Activated T-helper 2 cell treated with anti-CD3 and anti-CD28 coated beads, Interferon-gamma antibody, Interleukin-2, Interleukin-4, amounts not matched to agents 10 μg/mL and 5 μg/mL and 100 μg/mL, durations not matched to agents 14 hours and 24 hours and 36 hours (primary cell): ENCODE results near the gene DDRGK1. TPM values are rescaled to one million over a fixed set of nuclear protein-coding genes. Genes with fewer than 3 reads are reported as not detected.
"Not testable (repeated sequence)": the region's sequence is repeated elsewhere in the genome, so short reads cannot be mapped to it uniquely, and the experiment has no call there.

Experiments
- DNase-seq: peaks from one replicate; pipeline ENCODE4 v3.0.0; 2021; ENCODE audit warnings: low spot score
- H3K27ac Mint-ChIP-seq: one replicate; pipeline ENCODE4 v1.8.0; 2021; ENCODE audit warnings: mixed read lengths
- H3K27me3 Mint-ChIP-seq: one replicate; pipeline ENCODE4 v1.8.0; 2021; ENCODE audit warnings: low read depth, mixed read lengths
- H3K36me3 Mint-ChIP-seq: one replicate; pipeline ENCODE4 v1.8.0; 2021; ENCODE audit warnings: low read depth, mixed read lengths
- H3K4me1 Mint-ChIP-seq: one replicate; pipeline ENCODE4 v1.8.0; 2021; ENCODE audit warnings: low read depth, mixed read lengths
- H3K4me3 Mint-ChIP-seq: one replicate; pipeline ENCODE4 v1.8.0; 2021; ENCODE audit warnings: low read depth, mild to moderate bottlenecking, moderate library complexity, mixed read lengths
- H3K9me3 Mint-ChIP-seq: one replicate; pipeline ENCODE4 v1.8.0; 2021; ENCODE audit warnings: mixed read lengths
- intact Hi-C: fragments of 100-400 bp; cut with micrococcal nuclease; formaldehyde crosslinking; loops from one replicate; pipeline ENCODE4 v1.15.1; 2023
- total RNA-seq: library from RNA; stranded (reverse); gene quantifications from 2 replicates; pipeline ENCODE4 v1.2.3, GENCODE V29; 2022

DDRGK1 gene
- total RNA-seq, 1 donor from 2014 or later: 69.2 TPM

- no peaks in the 10 kb centered on the region for H3K9me3 Mint-ChIP-seq
- peaks cover 53% of the 10 kb centered on the region for H3K36me3 Mint-ChIP-seq
- no peak for DNase-seq
- H3K4me1 Mint-ChIP-seq: peaks cover 11% of the 10 kb centered on the region
- intact Hi-C loops: no loop called here
- no peaks in the 10 kb centered on the region for H3K27me3 Mint-ChIP-seq
- no peak overlapping the region for H3K4me3 Mint-ChIP-seq
- H3K27ac Mint-ChIP-seq: no peak overlapping the region
Observed at GRCh38 chr20:3199206-3199605, 5.3 kb downstream of the DDRGK1 start.

GRCh38 chr20:3195590-3196237 is 8.8 kb downstream of the DDRGK1 start:
- Mint-ChIP-seq H3K27me3 (no peaks in the 10 kb centered on the region), H3K4me3 (no peak overlapping the region), H3K9me3 (no peaks in the 10 kb centered on the region), H3K36me3 (peaks cover 74% of the 10 kb centered on the region), H3K4me1 (peaks cover 4% of the 10 kb centered on the region), H3K27ac (no peak overlapping the region)
- intact Hi-C loops: no loop called here
- no peak for DNase-seq

- Mint-ChIP-seq H3K9me3 (no peaks in the 10 kb centered on the region), H3K27ac (no peak overlapping the region), H3K4me1 (peaks cover 2% of the 10 kb centered on the region), H3K4me3 (no peak overlapping the region), H3K27me3 (no peaks in the 10 kb centered on the region), H3K36me3 (peaks cover 71% of the 10 kb centered on the region)
- DNase-seq: no peak
- intact Hi-C loops: no loop called here
Observed at GRCh38 chr20:3194617-3195280, 9.7 kb downstream of the DDRGK1 start.

GRCh38 chr20:3193806-3194616 is 10.5 kb downstream of the DDRGK1 start:
- Mint-ChIP-seq H3K4me3 (no peak overlapping the region), H3K27ac (no peak overlapping the region), H3K4me1 (peaks cover 2% of the 10 kb centered on the region), H3K9me3 (no peaks in the 10 kb centered on the region), H3K27me3 (no peaks in the 10 kb centered on the region), H3K36me3 (peaks cover 69% of the 10 kb centered on the region)
- intact Hi-C loops: no loop called here
- no peak for DNase-seq

- Mint-ChIP-seq H3K9me3 (no peaks in the 10 kb centered on the region), H3K36me3 (peaks cover 62% of the 10 kb centered on the region), H3K27me3 (no peaks in the 10 kb centered on the region), H3K27ac (no peak overlapping the region), H3K4me1 (peaks cover 2% of the 10 kb centered on the region), H3K4me3 (no peak overlapping the region)
- intact Hi-C loops: no loop called here
- no peak for DNase-seq
Observed at GRCh38 chr20:3192226-3193015, 12.1 kb downstream of the DDRGK1 start.

- DNase-seq: no peak
- H3K4me1 Mint-ChIP-seq: no peaks in the 10 kb centered on the region
- H3K9me3 Mint-ChIP-seq: no peaks in the 10 kb centered on the region
- no peak overlapping the region for H3K27ac Mint-ChIP-seq
- intact Hi-C loops: no loop called here
- no peaks in the 10 kb centered on the region for H3K27me3 Mint-ChIP-seq
- peaks cover 53% of the 10 kb centered on the region for H3K36me3 Mint-ChIP-seq
- no peak overlapping the region for H3K4me3 Mint-ChIP-seq
Observed at GRCh38 chr20:3190681-3191111, 13.8 kb downstream of the DDRGK1 start.

- Mint-ChIP-seq H3K27me3 (no peaks in the 10 kb centered on the region), H3K9me3 (no peaks in the 10 kb centered on the region), H3K4me1 (no peaks in the 10 kb centered on the region), H3K27ac (no peak overlapping the region), H3K4me3 (no peak overlapping the region), H3K36me3 (peaks cover 46% of the 10 kb centered on the region)
- intact Hi-C loops: no loop called here
- DNase-seq: no peak
Observed at GRCh38 chr20:3189561-3190131, 14.8 kb downstream of the DDRGK1 start.

GRCh38 chr20:3188823-3189413 is 15.6 kb downstream of the DDRGK1 start:
- no peaks in the 10 kb centered on the region for H3K4me1 Mint-ChIP-seq
- H3K27me3 Mint-ChIP-seq: no peaks in the 10 kb centered on the region
- H3K27ac Mint-ChIP-seq: no peak overlapping the region
- no peak for DNase-seq
- intact Hi-C loops: no loop called here
- no peak overlapping the region for H3K4me3 Mint-ChIP-seq
- H3K9me3 Mint-ChIP-seq: no peaks in the 10 kb centered on the region
- peaks cover 42% of the 10 kb centered on the region for H3K36me3 Mint-ChIP-seq

GRCh38 chr20:3187861-3188260 is 16.6 kb downstream of the DDRGK1 start:
- H3K9me3 Mint-ChIP-seq, H3K27ac Mint-ChIP-seq, intact Hi-C loops, DNase-seq, H3K4me3 Mint-ChIP-seq, H3K27me3 Mint-ChIP-seq, H3K4me1 Mint-ChIP-seq: not testable (repeated sequence)
- peaks cover 34% of the 10 kb centered on the region for H3K36me3 Mint-ChIP-seq

- Mint-ChIP-seq H3K4me3 (no peak overlapping the region), H3K4me1 (no peaks in the 10 kb centered on the region), H3K27me3 (no peaks in the 10 kb centered on the region), H3K36me3 (peaks cover 3% of the 10 kb centered on the region), H3K9me3 (no peaks in the 10 kb centered on the region), H3K27ac (no peak overlapping the region)
- intact Hi-C loops: no loop called here
- no peak for DNase-seq
Observed at GRCh38 chr20:3183896-3184612, 20.4 kb downstream of the DDRGK1 start.

GRCh38 chr20:3182429-3182828 is 22.1 kb downstream of the DDRGK1 start:
- H3K4me3 Mint-ChIP-seq, DNase-seq, H3K27me3 Mint-ChIP-seq: not testable (repeated sequence)

More at GRCh38 chr20:3182429-3182828, 22.1 kb downstream of the DDRGK1 start:
- H3K36me3 Mint-ChIP-seq, H3K9me3 Mint-ChIP-seq, intact Hi-C loops, H3K4me1 Mint-ChIP-seq, H3K27ac Mint-ChIP-seq: not testable (repeated sequence)
